ENCODE results near the gene SYNE2.

Gene SYNE2

DNA sequence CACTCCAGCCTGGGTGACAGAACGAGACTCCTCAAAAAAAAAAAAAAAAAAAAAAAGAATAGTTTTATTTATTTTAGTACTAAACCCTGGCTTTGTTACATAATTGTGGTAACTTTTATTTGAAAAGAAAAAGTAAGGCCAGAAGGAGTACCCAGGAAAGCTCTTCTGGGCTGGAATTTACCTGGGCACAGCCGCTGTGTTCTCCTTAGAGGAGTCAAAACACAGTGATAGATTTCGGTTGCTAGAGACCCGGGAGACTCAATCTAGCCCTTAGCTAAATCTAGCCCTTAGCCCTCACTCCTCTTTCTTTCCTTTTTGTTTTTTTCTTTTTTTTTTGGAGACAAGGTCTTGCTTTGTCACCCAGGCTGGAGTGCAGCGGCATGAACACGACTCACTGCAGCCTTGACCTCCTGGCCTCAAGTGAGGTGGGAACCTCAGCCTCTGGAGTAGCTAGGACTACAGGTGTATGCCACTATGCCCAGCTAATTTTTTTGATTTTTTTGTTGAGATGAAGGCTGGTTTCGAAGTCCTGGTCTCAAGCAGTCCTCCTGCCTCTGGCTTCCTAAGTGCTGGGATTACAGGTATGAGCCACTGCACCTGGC, 49.7 kb downstream of the SYNE2 start:
- DNase-seq (ENCODE audit: low read depth), result no peak
- TF ChIP-seq, protein P1, sequence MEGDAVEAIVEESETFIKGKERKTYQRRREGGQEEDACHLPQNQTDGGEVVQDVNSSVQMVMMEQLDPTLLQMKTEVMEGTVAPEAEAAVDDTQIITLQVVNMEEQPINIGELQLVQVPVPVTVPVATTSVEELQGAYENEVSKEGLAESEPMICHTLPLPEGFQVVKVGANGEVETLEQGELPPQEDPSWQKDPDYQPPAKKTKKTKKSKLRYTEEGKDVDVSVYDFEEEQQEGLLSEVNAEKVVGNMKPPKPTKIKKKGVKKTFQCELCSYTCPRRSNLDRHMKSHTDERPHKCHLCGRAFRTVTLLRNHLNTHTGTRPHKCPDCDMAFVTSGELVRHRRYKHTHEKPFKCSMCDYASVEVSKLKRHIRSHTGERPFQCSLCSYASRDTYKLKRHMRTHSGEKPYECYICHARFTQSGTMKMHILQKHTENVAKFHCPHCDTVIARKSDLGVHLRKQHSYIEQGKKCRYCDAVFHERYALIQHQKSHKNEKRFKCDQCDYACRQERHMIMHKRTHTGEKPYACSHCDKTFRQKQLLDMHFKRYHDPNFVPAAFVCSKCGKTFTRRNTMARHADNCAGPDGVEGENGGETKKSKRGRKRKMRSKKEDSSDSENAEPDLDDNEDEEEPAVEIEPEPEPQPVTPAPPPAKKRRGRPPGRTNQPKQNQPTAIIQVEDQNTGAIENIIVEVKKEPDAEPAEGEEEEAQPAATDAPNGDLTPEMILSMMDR (IDR thresholded peaks at IDR 0.05; ENCODE audit: insufficient read depth, low read depth, low read length, missing control alignments), result no peak
- no peak overlapping the region for H3K4me3 ChIP-seq (ENCODE audit: low read depth, low read length)

DNA sequence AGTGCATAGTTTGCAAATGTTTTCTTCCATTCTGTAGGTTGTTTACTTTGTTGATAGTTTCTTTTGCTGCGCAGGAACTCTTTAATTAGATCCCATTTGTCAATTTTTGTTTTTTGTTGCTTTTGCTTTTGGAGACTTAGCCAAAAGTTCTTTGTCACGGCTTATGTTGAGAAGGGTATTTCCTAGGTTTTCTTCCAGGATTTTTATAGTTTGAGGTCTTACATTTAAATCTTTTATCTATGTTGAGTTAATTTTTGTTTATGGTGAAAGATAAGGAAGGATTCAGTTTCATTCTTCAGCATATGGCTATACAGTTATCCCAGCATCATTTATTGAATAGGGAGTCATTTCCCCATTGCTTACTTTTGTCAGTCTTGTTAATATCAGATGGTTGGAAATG, 51.9 kb downstream of the SYNE2 start:
- TF ChIP-seq, protein P1 (IDR thresholded peaks at IDR 0.05; ENCODE audit: insufficient read depth, low read depth, low read length, missing control alignments), result no peak
- H3K4me3 ChIP-seq (ENCODE audit: low read depth, low read length), result no peak overlapping the region
- no peak for DNase-seq (ENCODE audit: low read depth)

DNA sequence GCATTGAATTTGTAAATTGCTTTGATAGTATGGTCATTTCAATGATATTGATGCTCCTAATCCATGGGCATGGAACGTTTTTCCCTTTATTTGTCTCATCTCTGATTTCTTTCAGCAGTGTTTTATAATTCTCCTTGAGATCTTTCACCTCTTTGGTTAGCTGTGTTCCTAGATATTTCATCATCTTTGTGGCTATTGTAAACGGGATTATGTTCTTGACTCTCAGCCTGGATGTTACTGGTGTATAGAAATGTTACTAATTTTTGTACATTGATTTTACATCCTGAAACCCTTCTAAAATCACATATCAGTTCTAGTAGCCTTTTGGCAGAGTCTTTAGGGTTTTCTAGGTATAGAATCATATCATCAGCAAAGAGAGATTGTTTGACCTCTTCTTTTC, 52.6 kb downstream of the SYNE2 start:
- no peak for DNase-seq (ENCODE audit: low read depth)
- TF ChIP-seq, protein P1 (IDR thresholded peaks at IDR 0.05; ENCODE audit: insufficient read depth, low read depth, low read length, missing control alignments), result no peak

DNA sequence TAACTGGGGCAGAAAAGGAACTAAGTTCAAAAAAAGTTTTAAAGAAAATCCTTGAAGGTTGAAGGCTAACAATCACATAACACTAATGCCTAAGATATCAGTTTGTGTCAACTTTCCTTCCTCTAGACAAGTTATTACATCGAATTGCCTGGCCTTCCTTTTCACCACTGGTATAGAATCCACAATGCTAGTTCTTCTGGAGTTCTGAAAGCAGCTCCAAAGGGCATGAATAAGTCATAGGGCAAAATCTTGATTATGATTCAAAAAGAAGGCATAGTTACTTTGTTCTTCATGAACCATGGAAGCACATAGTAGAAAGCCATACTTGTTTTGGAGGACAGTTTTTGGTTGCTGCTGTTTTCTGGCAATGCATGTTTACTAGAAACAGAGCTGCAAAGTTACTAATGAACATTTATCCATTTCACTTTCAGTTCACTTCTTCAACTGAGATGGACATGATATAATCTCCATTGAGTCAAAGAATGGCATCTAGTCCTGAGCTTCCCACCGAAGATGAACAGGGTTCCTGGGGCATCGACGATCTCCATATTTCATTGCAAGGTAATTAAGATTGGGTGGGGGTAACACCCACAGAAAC, 56.0 kb downstream of the SYNE2 start:
- TF ChIP-seq, protein P1 (IDR thresholded peaks at IDR 0.05; ENCODE audit: insufficient read depth, low read depth, low read length, missing control alignments), result no peak
- peak; percentile 18 for DNase-seq (ENCODE audit: low read depth)
- H3K4me3 ChIP-seq (ENCODE audit: low read depth, low read length), result peak overlapping the region; percentile 27

More for the DNA sequence above, 52.6 kb downstream of the SYNE2 start:
- no peak overlapping the region for H3K4me3 ChIP-seq (ENCODE audit: low read depth, low read length)

DNA sequence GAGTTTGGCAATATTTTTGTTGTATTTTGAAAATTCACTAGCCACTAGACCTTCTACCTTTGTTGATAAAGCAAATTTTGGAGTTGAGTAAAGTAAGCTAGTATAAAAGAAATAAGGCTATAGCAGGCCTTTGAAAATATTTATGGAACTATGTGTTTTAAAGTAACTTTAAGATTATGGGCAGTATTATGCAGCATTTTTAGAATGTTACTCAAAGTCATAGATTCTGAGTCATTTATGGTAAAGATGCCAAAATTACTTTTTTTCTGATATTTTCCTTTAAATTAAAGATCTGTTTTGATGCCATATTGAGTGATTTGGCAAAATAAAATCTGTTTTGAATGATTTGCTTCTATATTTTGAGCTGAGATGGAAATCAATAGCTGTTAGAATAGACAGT, 57.2 kb downstream of the SYNE2 start:
- TF ChIP-seq, protein P1 (IDR thresholded peaks at IDR 0.05; ENCODE audit: insufficient read depth, low read depth, low read length, missing control alignments), result no peak
- no peak for DNase-seq (ENCODE audit: low read depth)
- H3K4me3 ChIP-seq (ENCODE audit: low read depth, low read length), result no peak overlapping the region

DNA sequence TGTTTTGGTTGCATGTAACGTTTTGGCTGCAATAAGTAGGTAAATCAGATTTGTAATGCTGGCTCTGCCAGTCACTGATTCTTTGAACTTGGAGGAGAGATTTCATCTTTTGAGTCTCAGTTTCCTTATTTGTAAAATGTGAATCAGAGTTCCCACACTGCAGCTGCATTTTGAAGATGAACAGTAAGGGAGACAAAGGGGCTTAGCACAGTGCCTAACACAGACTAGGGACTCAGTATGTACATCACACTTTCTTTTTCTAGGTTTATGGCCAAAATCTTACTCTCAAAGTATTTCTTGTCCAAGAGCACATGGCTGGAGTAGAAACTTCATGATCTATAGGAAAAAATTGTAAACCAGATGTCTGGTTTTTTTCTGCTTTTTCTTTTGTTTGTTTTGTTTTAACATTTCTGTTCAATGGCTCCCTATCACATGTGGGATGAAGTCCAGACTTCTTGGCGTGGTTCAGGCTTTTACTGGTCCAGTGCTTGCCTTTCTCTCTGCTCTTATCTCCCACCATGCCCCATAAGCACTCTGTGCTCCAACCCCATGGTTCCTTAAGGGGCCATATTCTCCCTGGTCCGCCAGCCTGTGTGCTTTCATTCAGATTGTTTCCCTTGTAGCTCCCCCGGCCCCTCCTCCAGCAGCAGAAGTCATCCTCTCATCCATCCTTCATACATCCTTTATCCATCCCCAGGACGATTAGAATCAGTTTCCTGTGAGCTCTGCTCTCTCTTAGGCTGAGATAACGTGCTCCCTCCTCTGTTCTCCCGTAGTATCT, 58.0 kb downstream of the SYNE2 start:
- peak; percentile 24 for DNase-seq (ENCODE audit: low read depth)
- TF ChIP-seq, protein P1 (IDR thresholded peaks at IDR 0.05; ENCODE audit: insufficient read depth, low read depth, low read length, missing control alignments), result no peak
- no peak overlapping the region for H3K4me3 ChIP-seq (ENCODE audit: low read depth, low read length)

Data from GM12865 (cell line).